ENCODE results near the gene PRRT1B. TPM values are rescaled to one million over a fixed set of nuclear protein-coding genes. Genes with fewer than 3 reads are reported as not detected.

The PRRT1B gene
- total RNA-seq, 2 experiments from 2014 or later = not detected

DNA sequence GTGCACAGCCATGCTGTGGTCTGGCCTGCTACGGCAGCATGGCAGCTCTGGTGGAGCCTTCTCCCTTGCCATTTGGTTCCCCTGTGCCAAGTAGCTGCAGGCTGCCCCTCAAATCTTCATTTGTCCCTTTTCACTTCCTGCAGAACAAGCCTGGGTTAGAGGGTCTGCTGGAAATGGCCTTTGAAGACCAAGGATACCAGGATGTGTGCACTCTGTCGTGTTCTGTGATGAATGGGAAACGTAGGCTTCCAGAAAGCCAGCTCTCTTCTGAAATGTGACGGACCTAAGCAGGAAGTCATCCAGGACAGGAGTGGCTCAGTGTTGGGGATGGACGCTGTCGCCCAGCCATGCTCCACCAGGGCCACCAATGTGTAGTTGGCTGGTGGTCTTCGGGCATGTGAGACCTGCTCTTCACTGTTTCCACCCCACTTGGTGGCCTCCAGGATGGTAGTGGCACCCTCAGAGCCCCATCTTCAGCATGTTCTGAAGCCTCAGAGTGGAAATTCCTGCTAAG lies 46.0 kb upstream of the PRRT1B start:
- Mint-ChIP-seq H3K9me3 (no peaks in the 10 kb centered on the region), H3K36me3 (ENCODE audit: low read depth) (peaks cover 71% of the 10 kb centered on the region), H3K27me3 (no peaks in the 10 kb centered on the region), H3K27ac (peak overlapping the region; percentile 90), H3K4me3 (peak overlapping the region; percentile 77), H3K4me1 (ENCODE audit: low read depth) (peaks cover 64% of the 10 kb centered on the region)
- Histone ChIP-seq H3K9me3 (ENCODE audit: control insufficient read depth in 1 of 2, insufficient read depth in 1 of 2, low read length in 2 of 2) (no peaks in the 10 kb centered on the region), H3K4me3 (ENCODE audit: low read length) (no peak overlapping the region), H3K27ac (ENCODE audit: low read depth in 1 of 2, low read length in 2 of 2) (peak overlapping the region; percentile 76 to 87), H3K36me3 (ENCODE audit: insufficient read depth, low read length) (peaks cover 47% of the 10 kb centered on the region), H3K4me1 (ENCODE audit: insufficient read depth, low read length) (peaks cover 65% of the 10 kb centered on the region), H3K27me3 (ENCODE audit: control insufficient read depth in 1 of 2, insufficient read depth in 2 of 2, low read length in 2 of 2) (no peaks in the 10 kb centered on the region)
- ATAC-seq (ENCODE audit: poor library complexity) = no peak
- ChIA-PET CTCF (interaction anchor here (1.3 kb wide), 1 partner anchor 92 kb away, joined by 3 read pairs; no protein-coding TSS in a partner anchor), POLR2A (interaction anchor here (1.1 to 1.9 kb wide), 9 partner anchors 14 to 243 kb away, joined by 3 to 12 read pairs (median 5); no protein-coding TSS in a partner anchor)
- no peak for DNase-seq
- TF ChIP-seq, protein P1, sequence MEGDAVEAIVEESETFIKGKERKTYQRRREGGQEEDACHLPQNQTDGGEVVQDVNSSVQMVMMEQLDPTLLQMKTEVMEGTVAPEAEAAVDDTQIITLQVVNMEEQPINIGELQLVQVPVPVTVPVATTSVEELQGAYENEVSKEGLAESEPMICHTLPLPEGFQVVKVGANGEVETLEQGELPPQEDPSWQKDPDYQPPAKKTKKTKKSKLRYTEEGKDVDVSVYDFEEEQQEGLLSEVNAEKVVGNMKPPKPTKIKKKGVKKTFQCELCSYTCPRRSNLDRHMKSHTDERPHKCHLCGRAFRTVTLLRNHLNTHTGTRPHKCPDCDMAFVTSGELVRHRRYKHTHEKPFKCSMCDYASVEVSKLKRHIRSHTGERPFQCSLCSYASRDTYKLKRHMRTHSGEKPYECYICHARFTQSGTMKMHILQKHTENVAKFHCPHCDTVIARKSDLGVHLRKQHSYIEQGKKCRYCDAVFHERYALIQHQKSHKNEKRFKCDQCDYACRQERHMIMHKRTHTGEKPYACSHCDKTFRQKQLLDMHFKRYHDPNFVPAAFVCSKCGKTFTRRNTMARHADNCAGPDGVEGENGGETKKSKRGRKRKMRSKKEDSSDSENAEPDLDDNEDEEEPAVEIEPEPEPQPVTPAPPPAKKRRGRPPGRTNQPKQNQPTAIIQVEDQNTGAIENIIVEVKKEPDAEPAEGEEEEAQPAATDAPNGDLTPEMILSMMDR (IDR thresholded peaks at IDR 0.05) = no peak
- intact Hi-C loops (cut with DNase I, micrococcal nuclease) = loop anchor here in 1 of 2 experiments (2.0 to 5.0 kb wide), 2 partner anchors 21 to 102 kb away; no protein-coding TSS in a partner anchor

- TF ChIP-seq, protein P1 (IDR thresholded peaks at IDR 0.05) = no peak
- ChIA-PET POLR2A (interaction anchor here (0.7 to 1.9 kb wide), 24 partner anchors 10 to 741 kb away, joined by 3 to 12 read pairs (median 5); partner anchors contain the start of genes FAM78A, NUP214, RAPGEF1 and UCK1), CTCF (interaction anchor here (1.2 to 1.3 kb wide), 2 partner anchors 93 to 150 kb away, joined by 3 read pairs; no protein-coding TSS in a partner anchor)
- Mint-ChIP-seq H3K4me3 (peak overlapping the region; percentile 85), H3K27me3 (no peaks in the 10 kb centered on the region), H3K27ac (peak overlapping the region; percentile 90), H3K9me3 (no peaks in the 10 kb centered on the region), H3K4me1 (ENCODE audit: low read depth) (peaks cover 72% of the 10 kb centered on the region), H3K36me3 (ENCODE audit: low read depth) (peaks cover 66% of the 10 kb centered on the region)
- Histone ChIP-seq H3K4me1 (ENCODE audit: insufficient read depth, low read length) (peaks cover 71% of the 10 kb centered on the region), H3K36me3 (ENCODE audit: insufficient read depth, low read length) (peaks cover 37% of the 10 kb centered on the region), H3K9me3 (ENCODE audit: control insufficient read depth in 1 of 2, insufficient read depth in 1 of 2, low read length in 2 of 2) (no peaks in the 10 kb centered on the region), H3K27me3 (ENCODE audit: control insufficient read depth in 1 of 2, insufficient read depth in 2 of 2, low read length in 2 of 2) (no peaks in the 10 kb centered on the region), H3K4me3 (ENCODE audit: low read length) (peak overlapping the region; percentile 19), H3K27ac (ENCODE audit: low read depth in 1 of 2, low read length in 2 of 2) (peak overlapping the region; percentile 76 to 87)
- intact Hi-C loops (cut with DNase I, micrococcal nuclease) = loop anchor here in 1 of 2 experiments (5.0 kb wide), 2 partner anchors 37 to 247 kb away; no protein-coding TSS in a partner anchor
- peak; percentile 42 to 95 (median 68) for DNase-seq
- peak; percentile 67 for ATAC-seq (ENCODE audit: poor library complexity)
These were observed 44.9 kb upstream of the PRRT1B start for GRCh38 chr9:131500377-131500776.

- intact Hi-C loops (cut with DNase I, micrococcal nuclease) = loop anchor here in 1 of 2 experiments (5.0 kb wide), 2 partner anchors 36 to 246 kb away; no protein-coding TSS in a partner anchor
- Histone ChIP-seq H3K27ac (ENCODE audit: low read depth in 1 of 2, low read length in 2 of 2) (peak overlapping the region; percentile 76 to 87), H3K9me3 (ENCODE audit: control insufficient read depth in 1 of 2, insufficient read depth in 1 of 2, low read length in 2 of 2) (no peaks in the 10 kb centered on the region), H3K4me3 (ENCODE audit: low read length) (peak overlapping the region; percentile 19), H3K36me3 (ENCODE audit: insufficient read depth, low read length) (peaks cover 30% of the 10 kb centered on the region), H3K27me3 (ENCODE audit: control insufficient read depth in 1 of 2, insufficient read depth in 2 of 2, low read length in 2 of 2) (no peaks in the 10 kb centered on the region), H3K4me1 (ENCODE audit: insufficient read depth, low read length) (peaks cover 71% of the 10 kb centered on the region)
- POLR2A ChIA-PET = interaction anchor here (0.7 to 1.9 kb wide), 24 partner anchors 11 to 740 kb away, joined by 3 to 12 read pairs (median 5); partner anchors contain the start of genes FAM78A, NUP214, RAPGEF1 and UCK1
- TF ChIP-seq, protein P1 (IDR thresholded peaks at IDR 0.05) = no peak
- Mint-ChIP-seq H3K9me3 (no peaks in the 10 kb centered on the region), H3K4me3 (peak overlapping the region; percentile 85), H3K4me1 (ENCODE audit: low read depth) (peaks cover 72% of the 10 kb centered on the region), H3K27ac (peak overlapping the region; percentile 90), H3K27me3 (no peaks in the 10 kb centered on the region), H3K36me3 (ENCODE audit: low read depth) (peaks cover 62% of the 10 kb centered on the region)
- DNase-seq (peak in 13 of 14 experiments; percentile 30 to 84 (median 48)), ATAC-seq (ENCODE audit: poor library complexity) (peak; percentile 47)
- CTCF ChIA-PET = interaction anchor here (1.2 to 1.3 kb wide), 2 partner anchors 93 to 151 kb away, joined by 3 read pairs; no protein-coding TSS in a partner anchor
These were observed 44.3 kb upstream of the PRRT1B start for GRCh38 chr9:131500939-131501541.

Data from CD4-positive, alpha-beta T cell (primary cell).